AG04449 (cell line): Measurements from ENCODE around the gene HOXA7.
A peak's percentile ranks its signal among the peaks of the same experiment; 100 is the strongest.

Experiments
- CTCF ChIA-PET: fragments of 350-600 bp; formaldehyde crosslinking; extraction: SDS; loops from one replicate; lab custom pipeline; 2021; ENCODE audit warnings: antibody characterized with exemption; lab: Yijun Ruan, JAX
- POLR2A ChIA-PET: fragments of 400-600, 350-600 bp; formaldehyde crosslinking; extraction: SDS; loops from one replicate; lab custom pipeline; 2020; ENCODE audit warnings: antibody characterized with exemption, inconsistent platforms; lab: Yijun Ruan, JAX
- DNase-seq: peaks from one replicate; pipeline ENCODE4 v3.0.0-alpha.2; 2010; ENCODE audit warnings: low read depth, low spot score
- H3K4me3 ChIP-seq: 2 replicates; pipeline ENCODE4 v1.5.1; 2011; ENCODE audit warnings: low read depth, mild to moderate bottlenecking, control low read depth, low read length
- CTCF ChIP-seq: IDR thresholded peaks from one replicate; pipeline ENCODE4 v1.5.1; 2011; ENCODE audit warnings: mild to moderate bottlenecking, moderate library complexity, low read length, control low read depth, inconsistent platforms; ENCODE audit not compliant: insufficient read depth; ENCODE audit errors: missing control alignments

The HOXA7 gene

GRCh38 chr7:27156508-27156898, at the start of gene HOXA7:
Gene HOXA7 (minus strand): TSS chr7:27156675. CDS start chr7:27156545, 130 bp downstream.
- no peak for DNase-seq
- ChIA-PET POLR2A (interaction anchor here (0.8 to 1.4 kb wide), 3 partner anchors 9 to 469 kb away, joined by 3 read pairs; partner anchors contain the start of gene HOXA9), CTCF (interaction anchor here (0.8 to 4.9 kb wide), 14 partner anchors 7 to 791 kb away, joined by 3 to 42 read pairs (median 4); partner anchors contain the start of genes HOXA5, HOXA6 and HOXA9)
- peak within 1 kb of the TSS; percentile 64 for H3K4me3 ChIP-seq
- TF ChIP-seq CTCF = no peak

GRCh38 chr7:27205325-27206280, 49.1 kb upstream of the HOXA7 start:
- POLR2A ChIA-PET = no interaction called here
- DNase-seq = no peak

GRCh38 chr7:27204851-27205322, 48.4 kb upstream of the HOXA7 start:
- H3K4me3 ChIP-seq = peak overlapping the region; percentile 36
- DNase-seq = no peak
- CTCF ChIA-PET = interaction anchor here (0.9 to 8.4 kb wide), 7 partner anchors 9 to 815 kb away, joined by 3 to 83 read pairs (median 4); no protein-coding TSS in a partner anchor
- TF ChIP-seq CTCF = no peak
- POLR2A ChIA-PET = no interaction called here

More at GRCh38 chr7:27205325-27206280, 49.1 kb upstream of the HOXA7 start:
- H3K4me3 ChIP-seq = peak overlapping the region; percentile 36
- CTCF ChIA-PET = interaction anchor here (0.9 to 8.4 kb wide), 7 partner anchors 9 to 814 kb away, joined by 3 to 83 read pairs (median 5); no protein-coding TSS in a partner anchor
- TF ChIP-seq CTCF = no peak

- DNase-seq = no peak
- CTCF ChIA-PET = interaction anchor here (0.9 to 1.8 kb wide), 7 partner anchors 8 to 816 kb away, joined by 3 to 6 read pairs (median 4); partner anchors contain the start of gene HOXA11
- no peak for TF ChIP-seq CTCF
- POLR2A ChIA-PET = no interaction called here
- no peak overlapping the region for H3K4me3 ChIP-seq
Measured at GRCh38 chr7:27203964-27204594, 47.6 kb upstream of the HOXA7 start.

GRCh38 chr7:27203365-27203953, 47.0 kb upstream of the HOXA7 start:
- no peak overlapping the region for H3K4me3 ChIP-seq
- TF ChIP-seq CTCF = no peak
- DNase-seq = no peak
- ChIA-PET CTCF (interaction anchor here (1.1 to 2.3 kb wide), 3 partner anchors 8 to 24 kb away, joined by 4 to 11 read pairs (median 5); partner anchors contain the start of gene HOXA11), POLR2A (no interaction called here)
